Gastroesophageal sphincter (tissue), 3 donors: ENCODE data around the gene DSCAML1.

Experiments
- POLR2A ChIP-seq, 2 donors: fragments of 450-650 bp; IDR thresholded peaks; one replicate each; pipeline ENCODE4 v1.6.1; 2017; ENCODE audit warnings: antibody characterized with exemption in 2 of 2, mild to moderate bottlenecking in 2 of 2, moderate library complexity in 1 of 2
- TF ChIP-seq, protein P1 (sequence below), 4 experiments: fragments of 200-600 bp in 2 of 4; fragments of 450-650 bp in 2 of 4; sonication (generic) in 1 of 4; IDR thresholded peaks; one replicate each; pipeline ENCODE4 v1.5.1; 2017 to 2019; ENCODE audit warnings: antibody characterized with exemption in 4 of 4, mild to moderate bottlenecking in 2 of 4, moderate library complexity in 2 of 4

DNA sequence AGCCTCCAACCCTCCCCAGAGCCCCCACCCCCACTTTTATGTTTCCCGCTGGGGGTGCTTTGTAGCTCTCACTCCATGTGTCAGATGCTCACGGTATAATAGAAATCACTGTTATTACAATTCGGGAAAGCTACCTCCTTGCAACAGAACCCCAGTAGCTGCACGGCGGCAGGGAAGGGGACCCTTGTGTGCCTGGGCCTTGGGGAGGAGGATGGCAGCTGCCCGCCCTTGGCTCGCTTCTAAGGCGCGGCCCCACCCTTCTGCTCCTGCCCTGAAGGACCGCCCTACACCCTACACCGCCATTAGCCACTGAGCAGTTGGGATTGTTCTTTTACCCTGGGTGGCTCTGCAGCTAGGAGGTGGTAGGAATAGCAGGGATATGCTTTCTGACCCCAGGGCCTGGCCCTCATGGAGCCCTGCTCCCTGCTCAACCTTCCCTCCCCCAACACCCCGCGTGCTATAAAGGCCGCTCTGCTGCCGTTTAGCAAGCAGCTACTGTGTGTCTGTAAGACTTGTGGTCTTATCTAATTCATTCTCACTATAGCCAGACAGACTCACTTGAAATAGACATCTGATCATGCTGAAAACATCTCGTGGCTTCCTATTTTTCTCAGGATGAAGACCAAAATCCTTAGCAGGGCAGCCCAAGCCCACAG lies 249.7 kb downstream of the DSCAML1 start:
- TF ChIP-seq, protein P1, sequence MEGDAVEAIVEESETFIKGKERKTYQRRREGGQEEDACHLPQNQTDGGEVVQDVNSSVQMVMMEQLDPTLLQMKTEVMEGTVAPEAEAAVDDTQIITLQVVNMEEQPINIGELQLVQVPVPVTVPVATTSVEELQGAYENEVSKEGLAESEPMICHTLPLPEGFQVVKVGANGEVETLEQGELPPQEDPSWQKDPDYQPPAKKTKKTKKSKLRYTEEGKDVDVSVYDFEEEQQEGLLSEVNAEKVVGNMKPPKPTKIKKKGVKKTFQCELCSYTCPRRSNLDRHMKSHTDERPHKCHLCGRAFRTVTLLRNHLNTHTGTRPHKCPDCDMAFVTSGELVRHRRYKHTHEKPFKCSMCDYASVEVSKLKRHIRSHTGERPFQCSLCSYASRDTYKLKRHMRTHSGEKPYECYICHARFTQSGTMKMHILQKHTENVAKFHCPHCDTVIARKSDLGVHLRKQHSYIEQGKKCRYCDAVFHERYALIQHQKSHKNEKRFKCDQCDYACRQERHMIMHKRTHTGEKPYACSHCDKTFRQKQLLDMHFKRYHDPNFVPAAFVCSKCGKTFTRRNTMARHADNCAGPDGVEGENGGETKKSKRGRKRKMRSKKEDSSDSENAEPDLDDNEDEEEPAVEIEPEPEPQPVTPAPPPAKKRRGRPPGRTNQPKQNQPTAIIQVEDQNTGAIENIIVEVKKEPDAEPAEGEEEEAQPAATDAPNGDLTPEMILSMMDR (IDR thresholded peaks at IDR 0.05) = no peak
- TF ChIP-seq POLR2A (IDR thresholded peaks at IDR 0.05) = no peak
